Cerebellar nuclear complex (tissue), 1 donor: ENCODE data around the gene ZNF208.
"Not testable (repeated sequence)": the region's sequence is repeated elsewhere in the genome, so short reads cannot be mapped to it uniquely, and the experiment has no call there.

Experiments
- DNase-seq, 2 experiments: peaks; one replicate each; lab custom pipeline; 2025; lab: John Stamatoyannopoulos, UW

ZNF208 gene

GRCh38 chr19:21884786-21885185, 126.0 kb downstream of the ZNF208 start:
- not testable (repeated sequence) for DNase-seq

GRCh38 chr19:21883516-21883915, 127.2 kb downstream of the ZNF208 start:
- DNase-seq, result no peak
